ENCODE measurements around the gene OSBPL6. TPM values are rescaled to one million over a fixed set of nuclear protein-coding genes. Genes with fewer than 3 reads are reported as not detected.

The OSBPL6 gene
- total RNA-seq, 4 donors from 2014 or later = 1.8 to 9.9 (median 2.8) TPM

DNA sequence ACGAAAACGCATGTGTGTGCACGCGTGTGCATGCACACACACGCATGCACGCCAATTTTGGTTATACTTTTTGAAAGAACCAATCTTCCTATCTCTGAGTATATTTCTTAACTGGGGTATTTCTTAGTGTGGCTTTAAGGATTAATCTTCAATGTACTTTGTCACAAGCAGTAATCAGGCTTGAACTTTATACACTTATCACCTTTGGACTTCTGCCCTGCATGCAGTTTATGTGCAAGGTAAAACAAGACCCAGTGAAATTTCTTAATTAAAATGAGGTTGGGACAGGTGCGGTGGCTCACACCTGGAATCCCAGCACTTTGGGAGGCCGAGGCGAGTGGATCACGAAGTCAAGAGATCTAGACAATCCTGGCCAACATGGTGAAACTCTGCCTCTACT, 85.3 kb downstream of the OSBPL6 start:
- no peak for DNase-seq
- H3K9me3 ChIP-seq = no peaks in the 10 kb centered on the region

DNA sequence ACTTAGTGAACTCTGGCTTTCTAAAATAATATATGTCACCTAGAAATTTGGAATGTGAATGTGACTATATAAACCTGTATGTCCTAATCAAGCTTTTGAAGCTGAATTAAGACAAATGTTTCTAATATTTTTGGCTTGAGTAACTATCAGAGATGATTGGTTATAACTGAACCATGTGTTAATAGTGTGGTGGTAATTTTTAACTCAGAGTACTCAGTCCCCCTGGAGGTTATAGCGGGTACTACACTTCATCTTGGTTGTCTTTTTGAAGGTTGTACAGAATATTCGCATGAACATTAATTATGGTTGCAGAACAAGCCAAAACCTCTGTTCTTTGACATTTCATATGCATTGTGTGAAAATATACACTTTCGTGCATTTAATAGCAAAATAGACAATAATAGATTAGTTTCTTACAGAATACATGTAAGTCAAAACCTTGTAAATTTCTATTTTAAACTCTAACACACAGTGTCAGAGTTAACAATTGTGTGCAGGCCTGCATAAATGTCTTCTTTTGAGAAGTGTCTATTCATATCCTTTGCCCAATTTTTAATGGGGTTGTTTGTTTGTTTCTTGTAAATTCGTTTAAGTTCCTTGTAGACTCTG, 86.0 kb downstream of the OSBPL6 start:
- intact Hi-C loops (cut with DNase I; ENCODE audit: low total_unique reads) = loop anchor here (10.0 kb wide), 1 partner anchor 146 kb away; no protein-coding TSS in a partner anchor
- no peak for TF ChIP-seq POLR2A (IDR thresholded peaks at IDR 0.05)
- TF ChIP-seq, protein P1, sequence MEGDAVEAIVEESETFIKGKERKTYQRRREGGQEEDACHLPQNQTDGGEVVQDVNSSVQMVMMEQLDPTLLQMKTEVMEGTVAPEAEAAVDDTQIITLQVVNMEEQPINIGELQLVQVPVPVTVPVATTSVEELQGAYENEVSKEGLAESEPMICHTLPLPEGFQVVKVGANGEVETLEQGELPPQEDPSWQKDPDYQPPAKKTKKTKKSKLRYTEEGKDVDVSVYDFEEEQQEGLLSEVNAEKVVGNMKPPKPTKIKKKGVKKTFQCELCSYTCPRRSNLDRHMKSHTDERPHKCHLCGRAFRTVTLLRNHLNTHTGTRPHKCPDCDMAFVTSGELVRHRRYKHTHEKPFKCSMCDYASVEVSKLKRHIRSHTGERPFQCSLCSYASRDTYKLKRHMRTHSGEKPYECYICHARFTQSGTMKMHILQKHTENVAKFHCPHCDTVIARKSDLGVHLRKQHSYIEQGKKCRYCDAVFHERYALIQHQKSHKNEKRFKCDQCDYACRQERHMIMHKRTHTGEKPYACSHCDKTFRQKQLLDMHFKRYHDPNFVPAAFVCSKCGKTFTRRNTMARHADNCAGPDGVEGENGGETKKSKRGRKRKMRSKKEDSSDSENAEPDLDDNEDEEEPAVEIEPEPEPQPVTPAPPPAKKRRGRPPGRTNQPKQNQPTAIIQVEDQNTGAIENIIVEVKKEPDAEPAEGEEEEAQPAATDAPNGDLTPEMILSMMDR (IDR thresholded peaks at IDR 0.05) = peak; percentile 53 to 63 (median 56)
- Histone ChIP-seq H3K27ac (no peak overlapping the region), H3K36me3 (no peaks in the 10 kb centered on the region), H3K27me3 (no peaks in the 10 kb centered on the region), H3K9me3 (no peaks in the 10 kb centered on the region), H3K4me1 (no peaks in the 10 kb centered on the region), H3K4me3 (no peak overlapping the region)
- DNase-seq = peak in 1 of 2 donors; percentile 29

More for the DNA sequence above, 85.3 kb downstream of the OSBPL6 start:
- intact Hi-C loops (cut with DNase I; ENCODE audit: low total_unique reads) = loop anchor here (10.0 kb wide), 1 partner anchor 145 kb away; no protein-coding TSS in a partner anchor
- no peak overlapping the region for H3K27ac ChIP-seq
- H3K4me1 ChIP-seq = no peaks in the 10 kb centered on the region
- TF ChIP-seq, protein P1 (IDR thresholded peaks at IDR 0.05) = no peak
- no peak for TF ChIP-seq POLR2A (IDR thresholded peaks at IDR 0.05)
- H3K36me3 ChIP-seq = no peaks in the 10 kb centered on the region
- no peaks in the 10 kb centered on the region for H3K27me3 ChIP-seq
- no peak overlapping the region for H3K4me3 ChIP-seq

DNA sequence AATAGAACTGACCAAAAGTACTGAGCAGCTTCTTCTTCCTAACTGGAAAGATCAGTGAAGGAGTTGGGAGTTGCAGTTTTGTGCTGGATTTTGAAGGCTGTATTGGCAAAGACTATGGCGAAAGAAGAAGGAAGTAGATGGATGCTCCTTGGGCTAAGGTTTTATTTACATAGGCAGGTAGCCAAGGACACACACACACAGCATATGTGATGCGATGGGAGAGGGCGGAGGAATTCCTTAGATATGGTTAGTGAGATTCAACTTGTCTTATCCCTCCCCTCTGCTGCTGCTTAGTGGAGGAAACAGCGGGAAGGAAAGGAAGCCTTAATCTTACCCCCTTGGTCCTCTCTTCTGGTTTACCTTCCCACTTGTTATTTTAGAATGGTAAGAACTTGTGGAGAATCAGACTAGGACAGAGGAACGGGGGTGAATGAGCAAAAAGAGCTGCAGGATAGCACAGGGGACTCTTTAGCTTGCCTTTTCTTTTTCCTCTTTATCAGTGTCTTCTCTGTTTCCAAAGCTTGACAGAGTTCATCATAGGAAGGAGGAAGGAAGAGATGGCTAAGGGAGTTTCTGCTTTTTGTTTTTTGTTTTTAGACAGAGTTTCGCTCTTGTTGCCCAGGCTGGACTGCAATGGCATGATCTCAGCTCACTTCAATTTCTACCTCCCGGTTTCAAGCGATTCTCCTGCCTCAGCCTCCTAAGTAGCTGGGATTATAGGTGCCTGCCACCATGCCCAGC, 87.9 kb downstream of the OSBPL6 start:
- DNase-seq = no peak
- no peak overlapping the region for H3K27ac ChIP-seq
- H3K4me3 ChIP-seq = no peak overlapping the region
- H3K27me3 ChIP-seq = no peaks in the 10 kb centered on the region
- H3K36me3 ChIP-seq = no peaks in the 10 kb centered on the region
- TF ChIP-seq, protein P1 (IDR thresholded peaks at IDR 0.05) = no peak
- no peak for TF ChIP-seq POLR2A (IDR thresholded peaks at IDR 0.05)
- no peaks in the 10 kb centered on the region for H3K9me3 ChIP-seq
- intact Hi-C loops (cut with DNase I; ENCODE audit: low total_unique reads) = loop anchor here (10.0 kb wide), 1 partner anchor 147 kb away; no protein-coding TSS in a partner anchor
- no peaks in the 10 kb centered on the region for H3K4me1 ChIP-seq

DNA sequence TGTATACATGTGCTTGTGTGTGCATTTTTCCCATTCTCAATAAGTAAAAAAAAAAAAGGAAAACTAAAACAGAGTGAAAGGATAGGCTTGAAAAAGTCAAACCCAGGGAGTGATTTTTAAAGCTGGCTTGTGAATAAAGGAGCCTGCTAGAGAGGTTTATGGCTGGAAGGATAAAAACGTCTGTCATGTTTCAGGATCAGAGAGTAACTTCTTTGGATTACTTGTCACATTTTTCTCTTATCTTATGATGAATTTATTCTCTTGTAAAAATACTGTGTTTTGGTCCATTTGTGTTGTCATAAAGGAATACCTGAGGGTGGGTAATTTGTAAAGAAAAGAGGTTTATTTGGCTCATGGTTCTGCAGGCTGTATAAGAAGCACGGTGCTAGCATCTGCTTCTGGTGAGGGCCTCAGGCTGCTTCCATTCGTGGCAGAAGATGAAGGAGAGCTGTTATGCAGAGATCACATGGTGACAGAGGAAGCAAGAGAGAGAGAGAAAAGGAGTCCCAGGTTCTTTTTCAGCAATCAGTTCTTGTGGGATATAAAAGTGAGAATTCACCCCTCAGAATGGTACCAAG, 89.1 kb downstream of the OSBPL6 start:
- no peak for DNase-seq
- no peaks in the 10 kb centered on the region for H3K4me1 ChIP-seq
- H3K36me3 ChIP-seq = no peaks in the 10 kb centered on the region
- H3K27ac ChIP-seq = no peak overlapping the region
- no peak overlapping the region for H3K4me3 ChIP-seq
- intact Hi-C loops (cut with DNase I; ENCODE audit: low total_unique reads) = loop anchor here (10.0 kb wide), 1 partner anchor 149 kb away; no protein-coding TSS in a partner anchor
- TF ChIP-seq, protein P1 (IDR thresholded peaks at IDR 0.05) = no peak
- TF ChIP-seq POLR2A (IDR thresholded peaks at IDR 0.05) = no peak
- H3K27me3 ChIP-seq = no peaks in the 10 kb centered on the region
- H3K9me3 ChIP-seq = no peaks in the 10 kb centered on the region

Data from uterus (tissue), 4 donors.